AG04449 (cell line): ENCODE measurements around the gene UTS2R.
"Not testable (repeated sequence)": the region's sequence is repeated elsewhere in the genome, so short reads cannot be mapped to it uniquely, and the experiment has no call there.

Source experiments
- CTCF ChIA-PET: fragments of 350-600 bp; formaldehyde crosslinking; extraction: SDS; loops from one replicate; lab custom pipeline; 2021; ENCODE audit warnings: antibody characterized with exemption; lab: Yijun Ruan, JAX
- POLR2A ChIA-PET: fragments of 400-600, 350-600 bp; formaldehyde crosslinking; extraction: SDS; loops from one replicate; lab custom pipeline; 2020; ENCODE audit warnings: antibody characterized with exemption, inconsistent platforms; lab: Yijun Ruan, JAX
- DNase-seq: peaks from one replicate; pipeline ENCODE4 v3.0.0-alpha.2; 2010; ENCODE audit warnings: low read depth, low spot score
- H3K4me3 ChIP-seq: 2 replicates; pipeline ENCODE4 v1.5.1; 2011; ENCODE audit warnings: low read depth, mild to moderate bottlenecking, control low read depth, low read length
- CTCF ChIP-seq: IDR thresholded peaks from one replicate; pipeline ENCODE4 v1.5.1; 2011; ENCODE audit warnings: mild to moderate bottlenecking, moderate library complexity, low read length, control low read depth, inconsistent platforms; ENCODE audit not compliant: insufficient read depth; ENCODE audit errors: missing control alignments

Gene UTS2R

GRCh38 chr17:82380860-82381702 lies 9.5 kb downstream of the UTS2R start:
- no peak overlapping the region for H3K4me3 ChIP-seq

DNA sequence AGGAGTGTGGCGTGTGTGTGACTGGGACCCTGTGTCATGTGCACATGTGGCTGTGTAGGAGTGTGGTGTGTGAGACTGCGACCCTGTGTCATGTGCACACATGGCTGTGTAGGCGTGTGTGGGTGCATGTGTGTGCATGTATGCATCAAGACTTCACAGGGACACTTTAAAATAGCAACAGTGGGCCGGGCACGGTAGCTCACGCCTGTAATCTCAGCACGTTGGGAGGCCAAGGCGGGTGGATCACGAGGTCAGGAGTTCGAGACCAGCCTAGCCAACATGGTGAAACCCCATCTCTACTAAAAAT lies 10.1 kb downstream of the UTS2R start:
- POLR2A ChIA-PET, H3K4me3 ChIP-seq, DNase-seq: not testable (repeated sequence)
- CTCF ChIA-PET, result interaction anchor here (1.1 kb wide), 1 partner anchor 32 kb away, joined by 3 read pairs; no protein-coding TSS in a partner anchor

More at GRCh38 chr17:82380860-82381702, 9.5 kb downstream of the UTS2R start:
- no peak for TF ChIP-seq CTCF
- DNase-seq, result no peak
- ChIA-PET POLR2A (no interaction called here), CTCF (interaction anchor here (1.1 kb wide), 1 partner anchor 33 kb away, joined by 3 read pairs; no protein-coding TSS in a partner anchor)

DNA sequence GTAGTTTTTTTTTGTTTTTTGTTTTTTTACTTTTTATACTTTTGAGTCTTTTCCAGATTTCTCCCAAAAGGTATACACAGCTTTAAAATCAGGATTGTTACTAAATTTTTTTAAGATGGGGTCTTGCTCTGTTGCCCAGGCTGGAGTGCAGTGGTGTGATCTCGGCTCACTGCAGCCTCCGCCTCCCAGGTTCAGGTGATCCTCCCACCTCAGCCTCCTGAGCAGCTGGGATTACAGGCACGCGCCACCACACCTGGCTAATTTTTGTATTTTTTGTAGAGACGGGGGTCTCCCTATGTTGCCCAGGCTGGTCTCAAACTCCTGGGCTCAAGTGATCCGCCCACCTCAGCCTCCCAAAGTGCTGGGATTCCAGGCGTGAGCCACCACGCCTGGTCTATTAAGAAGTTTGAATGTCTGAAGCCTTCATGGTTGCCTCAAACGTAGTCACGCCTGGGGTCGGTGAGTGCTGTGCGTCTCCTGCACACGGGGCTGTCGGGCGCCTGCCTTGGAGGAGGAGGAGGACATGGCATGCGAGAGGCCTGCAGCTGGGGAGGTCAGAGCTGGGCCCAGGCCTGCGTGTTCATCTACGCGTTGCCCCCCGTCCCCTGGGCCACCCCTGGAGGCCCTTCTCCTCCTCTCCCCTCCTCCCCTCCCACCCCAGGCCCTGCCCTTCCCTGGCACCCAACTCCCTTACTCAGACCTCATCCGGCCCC lies 10.8 kb downstream of the UTS2R start:
- CTCF ChIA-PET, result interaction anchor here (1.1 to 1.4 kb wide), 2 partner anchors 12 to 32 kb away, joined by 3 read pairs; no protein-coding TSS in a partner anchor
- H3K4me3 ChIP-seq, POLR2A ChIA-PET, DNase-seq: not testable (repeated sequence)

DNA sequence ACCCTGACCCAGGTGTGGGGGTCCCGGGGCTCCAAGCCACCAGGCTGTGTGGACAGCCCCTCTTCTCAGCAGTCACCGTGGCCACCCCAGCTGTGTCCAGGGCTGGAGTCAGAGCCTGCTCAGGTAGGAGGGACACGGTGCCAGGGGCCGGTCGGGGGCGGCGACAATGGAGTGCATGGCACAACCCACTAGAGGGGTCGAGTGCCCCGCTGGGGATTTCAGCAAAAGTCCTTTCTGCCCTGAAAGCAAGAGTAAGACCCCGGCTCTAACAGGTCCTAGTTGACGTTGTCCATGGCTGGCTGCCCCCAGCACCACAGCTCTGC lies 11.3 kb downstream of the UTS2R start:
- ChIA-PET POLR2A (no interaction called here), CTCF (interaction anchor here (1.4 kb wide), 1 partner anchor 13 kb away, joined by 3 read pairs; no protein-coding TSS in a partner anchor)
- H3K4me3 ChIP-seq, result no peak overlapping the region
- DNase-seq, result no peak
- TF ChIP-seq CTCF, result no peak

GRCh38 chr17:82383411-82383810 lies 11.8 kb downstream of the UTS2R start:
- no peak for TF ChIP-seq CTCF
- H3K4me3 ChIP-seq, result no peak overlapping the region
- CTCF ChIA-PET, result interaction anchor here (1.4 to 1.9 kb wide), 2 partner anchors 13 to 27 kb away, joined by 3 to 5 read pairs; no protein-coding TSS in a partner anchor
- DNase-seq, result no peak
- POLR2A ChIA-PET, result no interaction called here

- no peak for TF ChIP-seq CTCF
- CTCF ChIA-PET, result interaction anchor here (1.9 kb wide), 1 partner anchor 28 kb away, joined by 5 read pairs; no protein-coding TSS in a partner anchor
- POLR2A ChIA-PET, result no interaction called here
- DNase-seq, result no peak
- no peak overlapping the region for H3K4me3 ChIP-seq
These were observed 12.6 kb downstream of the UTS2R start for GRCh38 chr17:82384051-82384729.
